Measurements from ENCODE around the gene PSMC3.

The PSMC3 gene

GRCh38 chr11:47413351-47413750 is 12.9 kb downstream of the PSMC3 start:
- H3K27ac ChIP-seq = no peak overlapping the region
- no peak for TF ChIP-seq CTCF (IDR thresholded peaks at IDR 0.05)
- H3K36me3 ChIP-seq = peaks cover 48% of the 10 kb centered on the region
- H3K27me3 ChIP-seq = no peaks in the 10 kb centered on the region
- no peak overlapping the region for H3K4me3 ChIP-seq (ENCODE audit: low read depth in 1 of 2, low read length in 1 of 2)
- H3K9me3 ChIP-seq = no peaks in the 10 kb centered on the region
- H3K4me1 ChIP-seq (ENCODE audit: control insufficient read depth in 1 of 2, insufficient read depth in 1 of 2, low read depth in 1 of 2, low read length in 1 of 2) = peaks cover 7 to 16% of the 10 kb centered on the region in 2 experiments

GRCh38 chr11:47411884-47412746 is 14.1 kb downstream of the PSMC3 start:
- H3K4me1 ChIP-seq (ENCODE audit: control insufficient read depth in 1 of 2, insufficient read depth in 1 of 2, low read depth in 1 of 2, low read length in 1 of 2) = peaks cover 14 to 27% of the 10 kb centered on the region in 2 experiments

GRCh38 chr11:47410370-47411264 is 15.6 kb downstream of the PSMC3 start:
- H3K4me3 ChIP-seq (ENCODE audit: low read depth in 1 of 2, low read length in 1 of 2) = no peak overlapping the region
- no peaks in the 10 kb centered on the region for H3K9me3 ChIP-seq
- peaks cover 24% of the 10 kb centered on the region for H3K36me3 ChIP-seq
- no peaks in the 10 kb centered on the region for H3K27me3 ChIP-seq
- H3K27ac ChIP-seq = peak overlapping the region; percentile 18
- H3K4me1 ChIP-seq (ENCODE audit: control insufficient read depth in 1 of 2, insufficient read depth in 1 of 2, low read depth in 1 of 2, low read length in 1 of 2) = peaks cover 28 to 40% of the 10 kb centered on the region in 2 experiments
- TF ChIP-seq CTCF (IDR thresholded peaks at IDR 0.05) = no peak

More at GRCh38 chr11:47411884-47412746, 14.1 kb downstream of the PSMC3 start:
- Histone ChIP-seq H3K27me3 (no peaks in the 10 kb centered on the region), H3K36me3 (peaks cover 36% of the 10 kb centered on the region), H3K9me3 (no peaks in the 10 kb centered on the region), H3K27ac (peak overlapping the region; percentile 13), H3K4me3 (ENCODE audit: low read depth in 1 of 2, low read length in 1 of 2) (peak overlapping the region in 1 of 2 experiments; percentile 10)
- TF ChIP-seq CTCF (IDR thresholded peaks at IDR 0.05) = peak; percentile 91

- TF ChIP-seq CTCF (IDR thresholded peaks at IDR 0.05) = no peak
- H3K27ac ChIP-seq = peak overlapping the region; percentile 100
- peaks cover 34 to 46% of the 10 kb centered on the region in 2 experiments for H3K4me1 ChIP-seq (ENCODE audit: control insufficient read depth in 1 of 2, insufficient read depth in 1 of 2, low read depth in 1 of 2, low read length in 1 of 2)
- no peak overlapping the region for H3K4me3 ChIP-seq (ENCODE audit: low read depth in 1 of 2, low read length in 1 of 2)
- peaks cover 15% of the 10 kb centered on the region for H3K36me3 ChIP-seq
- no peaks in the 10 kb centered on the region for H3K27me3 ChIP-seq
- no peaks in the 10 kb centered on the region for H3K9me3 ChIP-seq
Observed at GRCh38 chr11:47409440-47410369, 16.5 kb downstream of the PSMC3 start.
